Stimulated activated CD4-positive, alpha-beta T cell treated with anti-CD3 and anti-CD28 coated beads, Interleukin-4, amount 100 ng/mL, for 1 hour (primary cell): Measurements from ENCODE around the gene CA14.
"Not testable (repeated sequence)": the region's sequence is repeated elsewhere in the genome, so short reads cannot be mapped to it uniquely, and the experiment has no call there.

ENCODE experiments used
- DNase-seq: peaks from one replicate; pipeline ENCODE4 v3.0.0-alpha.2; 2020

CA14 gene

GRCh38 chr1:150257624-150258585, at the start of gene CA14:
Gene CA14 (plus strand): TSS chr1:150257774. CDS start chr1:150258129, 355 bp downstream.
- no peak for DNase-seq

DNA sequence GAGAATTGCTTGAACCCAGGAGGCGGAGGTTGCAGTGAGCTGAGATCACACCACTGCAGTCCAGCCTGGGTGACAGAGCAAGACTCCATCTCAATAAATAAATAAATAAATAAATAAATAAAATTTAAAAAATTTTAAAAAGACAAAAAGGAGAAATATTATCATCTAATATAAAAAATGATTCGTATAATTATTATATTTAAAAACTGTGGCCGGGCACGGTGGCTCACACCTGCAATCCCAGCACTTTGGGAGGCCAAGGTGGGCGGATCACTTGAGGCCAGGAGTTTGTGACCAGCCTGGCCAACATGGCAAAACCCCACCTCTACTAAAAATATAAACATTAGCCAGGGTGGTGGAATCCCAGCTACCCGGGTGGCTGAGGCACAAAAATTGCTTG, 49.1 kb upstream of the CA14 start:
- not testable (repeated sequence) for DNase-seq

DNA sequence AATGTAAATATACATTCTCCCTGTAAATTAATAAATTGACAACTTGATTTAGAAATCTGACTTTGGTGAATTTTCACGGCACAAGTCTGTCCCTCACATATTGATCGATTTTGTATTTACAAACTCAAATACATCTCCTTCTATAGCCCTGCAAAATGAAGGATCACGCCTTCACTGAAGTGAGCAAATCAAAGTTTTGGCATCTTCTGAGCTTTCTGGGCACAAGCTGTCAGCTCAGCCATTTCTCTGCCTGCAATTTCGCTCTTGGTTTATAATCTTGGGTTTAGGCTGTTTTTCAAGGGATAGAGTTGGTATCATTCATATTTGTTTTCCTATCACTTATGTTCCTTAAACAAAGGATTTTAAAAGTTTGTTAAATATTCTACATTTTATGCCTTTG, 47.5 kb upstream of the CA14 start:
- DNase-seq = no peak

DNA sequence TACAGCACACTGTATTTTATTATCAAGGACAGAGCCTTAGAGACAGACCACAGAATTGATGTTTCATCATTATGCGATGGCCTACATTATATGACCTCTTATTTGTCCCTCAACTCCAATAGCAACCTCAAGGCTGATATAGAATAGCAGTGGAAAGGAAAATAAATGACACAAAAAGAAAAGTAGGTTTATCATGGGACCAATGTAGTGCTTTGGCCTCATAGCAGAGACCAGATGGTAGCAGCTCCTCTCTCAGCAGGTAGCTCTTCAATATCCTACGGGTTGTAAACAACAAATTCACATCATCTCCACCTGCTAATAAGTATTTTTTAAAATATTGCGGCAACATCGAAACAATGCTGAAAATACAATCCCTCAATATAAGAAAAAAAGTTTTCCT, 46.9 kb upstream of the CA14 start:
- no peak for DNase-seq

DNA sequence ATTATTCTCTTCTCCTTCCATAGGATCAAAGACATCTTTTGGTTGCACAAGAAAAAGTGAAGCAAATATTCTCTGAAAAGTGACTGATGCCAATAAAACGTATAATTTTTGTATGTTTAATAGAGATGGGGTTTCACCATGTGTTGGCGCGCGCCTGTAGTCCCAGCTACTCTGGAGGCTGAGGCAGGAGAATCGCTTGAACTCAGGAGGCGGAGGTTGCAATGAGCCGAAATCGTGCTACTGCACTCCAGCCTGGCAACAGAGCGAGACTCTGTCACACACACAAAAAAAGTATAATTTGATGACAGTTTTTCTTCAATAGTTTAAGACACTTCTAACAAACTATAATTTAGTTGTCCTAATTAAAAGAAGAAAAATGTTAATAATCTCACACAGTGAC, 45.5 kb upstream of the CA14 start:
- no peak for DNase-seq

DNA sequence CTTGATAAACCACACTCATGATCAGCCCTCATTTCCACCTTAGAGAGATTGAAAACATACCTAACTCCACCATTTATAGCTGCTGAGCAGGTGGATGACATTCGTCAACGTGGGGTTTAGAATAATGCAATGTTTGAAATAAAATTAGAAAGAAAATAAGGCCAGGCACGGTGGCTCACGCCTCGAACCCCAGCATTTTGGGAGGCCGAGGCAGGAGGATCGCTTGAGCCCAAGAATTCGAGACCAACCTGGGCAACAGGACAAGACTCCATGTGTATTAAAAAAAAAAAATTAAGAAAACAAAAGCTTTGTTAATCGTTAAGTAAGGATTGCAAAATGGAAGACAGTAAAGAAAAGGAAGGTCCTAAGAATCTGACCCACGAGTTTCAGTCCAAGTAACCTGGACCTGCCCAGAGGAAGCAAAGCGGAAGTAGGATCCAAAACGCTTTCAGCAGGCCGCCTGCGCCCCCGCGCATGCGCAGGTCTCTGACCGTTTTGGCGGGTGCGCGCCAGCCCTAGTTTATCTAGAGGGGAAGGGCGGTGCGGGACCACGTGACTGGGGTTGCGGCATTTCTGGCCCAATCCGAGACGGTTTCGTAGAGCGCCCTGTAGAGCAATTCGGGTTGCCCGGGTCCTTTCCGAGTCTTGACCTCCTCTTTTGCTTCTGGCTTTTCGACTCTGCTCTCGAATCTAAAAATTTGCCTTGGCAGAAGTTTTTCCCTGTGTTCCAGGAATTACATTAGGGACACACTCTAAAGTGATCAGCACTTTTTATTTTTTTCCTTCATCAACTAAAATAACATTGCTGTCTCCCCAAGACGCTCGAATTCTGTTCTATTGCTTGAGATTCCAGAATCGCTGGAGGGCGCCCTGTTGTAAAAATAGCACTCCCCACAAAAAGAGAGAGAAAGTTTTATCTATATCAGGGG, 44.1 kb upstream of the CA14 start:
- DNase-seq = peak; percentile 90

GRCh38 chr1:150214099-150214756, 43.3 kb upstream of the CA14 start:
- not testable (repeated sequence) for DNase-seq

DNA sequence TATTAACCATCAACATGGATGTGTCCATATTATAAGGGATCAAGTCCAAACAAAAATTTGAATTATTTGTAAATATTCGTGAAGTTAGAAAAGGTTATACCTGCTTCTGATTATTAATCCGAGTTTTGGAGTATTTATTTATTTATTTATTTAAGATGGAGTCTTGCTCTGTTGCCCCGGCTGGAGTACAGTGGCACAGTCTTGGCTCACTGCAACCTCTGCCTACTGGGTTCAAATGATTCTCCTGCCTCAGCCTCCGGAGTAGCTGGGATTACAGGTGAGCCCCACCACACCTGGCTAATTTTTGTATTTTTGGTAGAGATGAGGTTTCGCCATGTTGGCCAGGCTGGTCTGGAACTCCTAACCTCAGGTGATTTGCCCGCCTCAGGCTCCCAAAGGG, 41.7 kb upstream of the CA14 start:
- DNase-seq = not testable (repeated sequence)

GRCh38 chr1:150221552-150221951, 36.0 kb upstream of the CA14 start:
- no peak for DNase-seq

DNA sequence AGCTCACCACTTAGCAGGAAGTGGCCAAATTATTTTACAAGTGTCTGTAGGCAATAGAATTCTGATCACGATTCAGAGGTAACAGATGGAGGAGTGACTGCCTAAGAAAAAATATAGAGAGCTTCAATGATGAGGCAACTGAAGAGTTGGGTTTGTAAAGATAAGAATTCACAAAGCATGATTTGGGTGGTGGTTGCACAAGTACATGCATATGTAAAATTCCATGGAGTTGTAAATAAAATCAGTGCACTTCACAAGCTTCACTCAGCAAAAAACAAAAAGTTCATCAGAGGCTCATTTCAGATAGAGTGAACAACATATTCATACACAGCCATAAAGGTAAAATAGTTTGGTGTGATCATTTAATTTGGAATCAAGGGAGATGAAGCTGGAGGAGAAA, 32.6 kb upstream of the CA14 start:
- no peak for DNase-seq

GRCh38 chr1:150225546-150225945, 32.0 kb upstream of the CA14 start:
- DNase-seq = no peak

DNA sequence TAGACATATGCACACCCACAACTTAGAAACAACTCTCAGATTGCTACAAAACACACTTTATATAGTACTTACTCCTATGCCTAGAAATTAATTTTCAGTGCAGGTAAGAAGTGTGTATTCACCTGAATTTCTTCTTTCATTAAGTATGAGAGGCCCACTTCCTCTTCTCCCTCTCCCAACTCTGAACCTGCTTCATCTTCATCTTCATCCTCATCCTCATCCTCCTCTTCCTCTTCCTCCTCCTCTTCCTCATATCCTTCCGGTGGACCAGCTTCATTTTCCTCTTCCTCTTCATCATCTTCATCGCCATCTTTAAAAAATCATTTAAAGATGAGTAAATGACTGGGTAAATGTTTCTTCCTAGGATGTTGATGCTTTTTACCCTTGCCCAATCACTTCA, 31.1 kb upstream of the CA14 start:
- DNase-seq = no peak

DNA sequence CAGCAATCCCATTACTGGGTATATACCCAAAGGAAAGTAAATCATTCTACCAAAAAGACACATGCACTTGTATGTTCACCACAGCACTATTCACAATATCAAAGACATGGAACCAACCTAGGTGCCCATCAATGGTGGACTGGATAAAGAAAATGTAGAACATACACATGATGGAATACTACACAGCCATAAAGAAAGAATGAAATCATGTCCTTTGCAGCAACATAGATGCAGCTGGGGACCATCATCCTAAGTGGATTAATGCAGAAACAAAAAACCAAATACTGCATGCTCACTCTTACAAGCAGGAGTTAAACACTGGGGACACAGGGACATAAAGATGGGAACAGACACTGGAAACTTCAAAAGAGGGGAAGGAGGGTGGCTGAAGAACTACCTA, 30.3 kb upstream of the CA14 start:
- no peak for DNase-seq

DNA sequence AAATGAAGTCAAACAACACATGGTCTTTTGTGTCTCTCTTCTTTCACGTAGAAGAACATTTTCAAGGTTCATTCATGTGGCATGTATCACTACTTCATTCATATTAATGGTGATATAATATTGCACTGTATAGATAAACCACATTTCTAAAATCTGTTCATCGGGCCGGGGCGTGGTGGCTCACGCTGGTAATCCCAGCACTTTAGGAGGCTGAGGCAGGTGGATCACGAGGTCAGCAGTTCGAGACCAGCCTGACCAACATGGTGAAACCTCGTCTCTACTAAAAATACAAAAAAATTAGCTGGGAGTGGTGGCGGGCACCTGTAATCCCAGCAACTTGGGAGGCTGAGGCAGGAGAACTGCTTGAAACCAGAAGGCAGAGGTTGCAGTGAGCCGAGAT, 29.3 kb upstream of the CA14 start:
- DNase-seq = not testable (repeated sequence)

- not testable (repeated sequence) for DNase-seq
Measured at GRCh38 chr1:150232921-150233320, 24.7 kb upstream of the CA14 start.

DNA sequence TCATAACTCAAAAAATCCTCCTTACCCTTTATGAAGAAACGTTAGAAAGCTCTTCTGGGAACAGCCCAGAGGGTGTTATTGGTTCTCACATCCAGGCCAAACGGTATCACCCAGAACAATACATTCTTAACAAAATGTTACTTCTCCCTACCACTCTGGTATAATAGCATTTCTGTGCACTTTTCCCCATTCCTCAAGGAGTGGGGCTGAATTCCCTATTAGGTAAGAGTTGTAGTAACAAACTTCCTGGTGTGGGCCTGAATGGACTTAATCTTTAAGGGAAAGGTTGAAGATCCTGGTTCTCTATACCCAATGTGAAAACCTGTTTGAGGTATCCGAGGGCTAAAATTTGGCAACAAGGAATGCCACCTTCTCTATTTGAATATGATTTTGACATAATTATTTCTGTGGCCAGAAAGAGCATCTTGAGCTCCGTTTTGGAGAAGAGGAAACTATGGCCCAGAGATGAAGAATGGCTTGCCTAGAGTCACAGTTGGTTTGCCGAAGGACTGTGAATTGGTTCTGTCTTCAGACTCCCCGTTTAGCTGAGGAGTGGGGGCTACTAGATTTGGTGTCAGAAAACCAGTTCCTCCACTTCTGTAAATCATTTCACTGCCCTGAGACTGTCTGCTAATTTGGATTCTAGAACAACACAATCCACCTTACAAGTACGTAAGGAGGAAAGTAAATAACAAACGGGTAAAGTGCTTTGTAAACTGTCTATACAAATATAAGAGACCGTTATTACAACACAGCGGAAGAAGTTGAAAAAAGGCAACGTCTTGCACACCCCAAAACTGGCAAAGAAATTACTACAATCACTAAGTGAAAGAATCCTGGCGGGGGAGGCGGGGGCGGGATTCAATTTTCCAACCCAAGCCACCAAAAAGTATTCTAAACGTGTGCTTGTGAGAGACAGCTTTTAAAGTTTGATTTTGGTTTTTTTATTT, 23.9 kb upstream of the CA14 start:
- DNase-seq = peak; percentile 67

DNA sequence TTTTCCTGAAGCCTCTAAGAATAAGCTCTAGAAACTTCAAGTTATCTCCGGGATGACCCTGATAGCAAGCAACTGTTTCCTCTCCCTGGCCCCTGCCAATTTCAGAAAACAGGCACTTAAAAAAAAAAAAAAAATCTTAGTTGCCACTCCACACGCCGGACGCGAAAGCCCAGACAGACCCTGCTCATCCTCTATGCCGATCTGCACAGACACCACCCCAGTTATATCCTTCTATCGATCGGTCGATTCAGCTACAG, 23.3 kb upstream of the CA14 start:
- DNase-seq = no peak

GRCh38 chr1:150234566-150235293, 22.8 kb upstream of the CA14 start:
- DNase-seq = peak; percentile 86

- peak; percentile 36 for DNase-seq
Measured at GRCh38 chr1:150235294-150235851, 22.2 kb upstream of the CA14 start.

- DNase-seq = peak; percentile 87
Measured at GRCh38 chr1:150235852-150236613, 21.5 kb upstream of the CA14 start, which contains the start of gene ANP32E. Gene ANP32E (minus strand): TSS chr1:150236112. CDS start chr1:150235786, 326 bp downstream.
